ENCODE measurements around the gene SMIM33.
A peak's percentile ranks its signal among the peaks of the same experiment; 100 is the strongest.
"Not testable (repeated sequence)": the region's sequence is repeated elsewhere in the genome, so short reads cannot be mapped to it uniquely, and the experiment has no call there.

SMIM33 gene

GRCh38 chr5:139482050-139482889, 11.5 kb downstream of the SMIM33 start, which contains the start of gene STING1:
STING1 (minus strand) TSS chr5:139482758; CDS start chr5:139481704, 1,054 bp downstream.
- DNase-seq (ENCODE audit: low read depth in 2 of 2): peak in 1 of 2 donors; percentile 20

DNA sequence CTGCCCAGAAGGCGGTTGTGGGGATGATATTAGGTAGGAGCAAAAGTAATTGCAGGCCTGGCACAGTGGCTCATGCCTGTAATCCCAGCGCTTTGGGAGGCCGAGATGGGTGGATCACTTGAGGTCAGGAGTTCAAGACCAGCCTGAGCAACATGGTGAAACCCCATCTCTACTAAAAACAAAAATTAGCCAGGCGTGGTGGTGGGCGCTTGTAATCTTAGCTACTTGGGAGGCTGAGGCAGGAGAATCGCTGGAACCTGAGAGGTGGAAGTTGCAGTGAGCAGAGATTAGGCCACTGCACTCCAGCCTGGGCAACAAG, 12.0 kb downstream of the SMIM33 start:
- DNase-seq (ENCODE audit: low read depth in 2 of 2): not testable (repeated sequence)

DNA sequence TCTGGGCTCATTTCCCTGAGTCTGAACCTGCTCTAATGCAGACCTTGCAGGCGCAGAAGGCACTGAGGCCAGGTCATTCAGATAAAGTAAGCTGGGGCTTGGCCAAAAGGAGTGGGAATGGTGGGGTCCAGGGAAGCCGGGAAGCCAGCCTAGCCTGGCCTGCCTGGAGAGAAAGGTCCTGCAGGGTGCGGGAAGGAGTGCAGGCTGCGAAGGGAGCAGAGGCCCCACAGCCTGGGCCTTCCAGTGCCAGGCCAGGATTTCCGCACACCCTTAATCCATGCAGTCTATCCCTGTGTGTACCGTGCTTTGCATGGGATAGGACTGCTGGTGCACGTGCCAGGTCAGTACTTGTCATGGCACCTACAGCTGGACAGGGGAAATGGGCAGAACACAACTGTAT, 15.4 kb downstream of the SMIM33 start:
- DNase-seq (ENCODE audit: low read depth in 2 of 2): no peak

DNA sequence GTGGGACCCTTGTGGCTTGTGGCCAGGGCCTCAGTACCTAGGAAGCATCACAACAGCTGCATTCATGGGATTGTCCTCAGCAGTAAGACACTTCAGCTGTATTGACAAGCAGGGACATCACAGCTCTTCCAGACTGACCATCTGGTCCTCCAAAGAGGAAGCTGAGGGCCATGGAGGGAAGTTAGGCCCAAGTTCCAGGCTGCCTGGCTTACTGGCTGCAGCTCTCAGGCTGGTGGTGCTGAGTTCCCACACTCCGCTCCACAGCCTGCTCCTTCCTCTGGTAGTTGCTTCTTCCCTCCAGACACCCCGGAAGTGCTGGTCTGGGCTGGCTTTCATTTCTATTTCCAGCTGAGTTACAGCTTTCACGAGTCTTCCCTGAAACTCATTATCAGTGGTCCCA, 17.5 kb downstream of the SMIM33 start:
- DNase-seq (ENCODE audit: low read depth in 2 of 2): no peak

- DNase-seq (ENCODE audit: low read depth in 2 of 2): no peak
Measured at GRCh38 chr5:139492700-139493192, 21.9 kb downstream of the SMIM33 start.

- no peak for DNase-seq (ENCODE audit: low read depth in 2 of 2)
Measured at GRCh38 chr5:139494256-139494655, 23.5 kb downstream of the SMIM33 start.

DNA sequence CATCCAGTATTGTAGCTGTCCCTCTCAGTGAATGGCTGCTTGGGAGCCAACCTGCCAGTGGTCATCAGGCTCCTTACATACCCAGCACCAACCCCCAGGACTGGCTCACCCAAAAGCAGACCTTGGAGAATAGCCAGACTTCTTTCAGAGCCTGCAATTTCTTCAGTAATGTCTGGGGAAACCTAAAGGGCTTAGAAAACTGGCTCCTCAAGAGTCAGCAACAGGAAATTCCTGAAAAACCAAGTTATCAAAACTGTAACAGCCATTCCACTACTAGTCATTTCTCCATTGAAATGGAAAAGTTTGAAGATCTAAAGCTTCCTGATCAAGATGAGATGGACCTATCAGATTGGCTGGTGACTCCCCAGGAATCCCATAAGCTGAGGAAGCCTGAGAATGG, 24.0 kb downstream of the SMIM33 start:
- DNase-seq (ENCODE audit: low read depth in 2 of 2): no peak

DNA sequence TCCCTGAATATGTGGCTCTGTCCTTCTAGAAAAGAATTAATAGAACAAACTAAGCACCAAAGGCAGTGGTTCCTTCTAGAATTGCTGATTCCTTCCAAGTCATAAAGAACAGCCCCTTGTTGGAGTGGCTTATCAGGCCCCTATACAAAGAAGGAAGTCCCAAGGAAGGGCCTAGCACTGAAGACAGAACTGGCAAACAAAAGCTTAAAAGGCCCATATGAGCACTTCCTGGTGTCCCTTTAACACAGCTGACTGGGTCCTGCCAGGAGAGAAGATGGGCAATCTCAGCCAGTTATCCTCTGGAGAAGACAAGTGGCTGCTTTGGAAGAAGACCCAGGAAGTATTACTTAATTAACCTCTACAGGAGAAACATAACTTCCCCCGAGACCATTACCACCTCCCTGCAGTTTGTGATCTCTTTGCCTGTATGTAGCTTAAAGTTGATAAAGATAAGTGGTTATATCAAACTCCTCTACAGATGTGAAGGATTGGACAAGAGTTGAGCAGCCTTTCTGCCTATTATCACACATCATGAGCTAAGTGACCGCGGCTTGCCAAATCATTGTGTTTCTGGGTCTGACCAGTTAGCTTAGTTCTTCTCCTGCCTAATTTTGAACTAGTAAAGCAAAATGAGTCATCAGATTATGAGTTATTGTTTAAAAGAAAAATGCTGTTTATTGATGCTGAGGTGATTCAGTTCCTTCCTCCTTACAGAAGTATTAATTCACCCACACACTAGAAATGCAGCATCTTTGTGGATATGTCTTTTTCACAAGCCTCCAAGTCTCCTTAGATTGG, 25.0 kb downstream of the SMIM33 start:
- DNase-seq (ENCODE audit: low read depth in 2 of 2): no peak

GRCh38 chr5:139501381-139501780, 30.6 kb downstream of the SMIM33 start:
- DNase-seq (ENCODE audit: low read depth in 2 of 2): no peak

- DNase-seq (ENCODE audit: low read depth in 2 of 2): not testable (repeated sequence)
Measured at GRCh38 chr5:139503036-139503817, 32.4 kb downstream of the SMIM33 start.

- not testable (repeated sequence) for DNase-seq (ENCODE audit: low read depth in 2 of 2)
Measured at GRCh38 chr5:139503879-139504278, 33.1 kb downstream of the SMIM33 start.

GRCh38 chr5:139504722-139505121, 33.9 kb downstream of the SMIM33 start:
- not testable (repeated sequence) for DNase-seq (ENCODE audit: low read depth in 2 of 2)

DNA sequence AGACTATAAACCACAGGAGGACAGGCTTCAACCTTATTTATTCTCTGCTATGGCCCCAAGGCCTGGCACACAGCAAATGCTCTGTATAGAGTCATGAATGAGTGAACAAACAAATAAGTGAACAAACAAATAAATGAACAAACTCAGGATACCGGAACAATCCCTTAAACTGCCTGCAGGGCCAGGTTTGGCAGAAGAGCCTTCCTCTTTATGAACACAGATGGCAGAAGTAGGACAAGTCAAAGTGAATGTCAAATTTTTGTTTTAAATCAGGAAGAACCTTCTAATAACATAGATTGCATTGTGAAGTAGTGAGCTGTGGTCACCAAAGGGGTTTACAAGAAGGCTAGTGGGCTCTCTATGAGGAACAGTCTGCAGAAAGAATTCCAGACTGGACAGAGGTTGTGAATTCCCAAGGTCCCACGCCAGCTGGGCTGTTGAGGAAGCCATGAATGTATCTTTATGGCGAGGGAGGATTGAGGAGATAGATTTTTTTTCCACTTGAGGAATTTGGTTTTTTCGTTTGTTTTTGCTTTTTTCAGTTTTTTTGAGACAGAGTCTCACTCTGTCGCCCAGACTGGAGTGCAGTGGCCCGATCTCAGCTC, 42.1 kb downstream of the SMIM33 start:
- no peak for DNase-seq (ENCODE audit: low read depth in 2 of 2)

DNA sequence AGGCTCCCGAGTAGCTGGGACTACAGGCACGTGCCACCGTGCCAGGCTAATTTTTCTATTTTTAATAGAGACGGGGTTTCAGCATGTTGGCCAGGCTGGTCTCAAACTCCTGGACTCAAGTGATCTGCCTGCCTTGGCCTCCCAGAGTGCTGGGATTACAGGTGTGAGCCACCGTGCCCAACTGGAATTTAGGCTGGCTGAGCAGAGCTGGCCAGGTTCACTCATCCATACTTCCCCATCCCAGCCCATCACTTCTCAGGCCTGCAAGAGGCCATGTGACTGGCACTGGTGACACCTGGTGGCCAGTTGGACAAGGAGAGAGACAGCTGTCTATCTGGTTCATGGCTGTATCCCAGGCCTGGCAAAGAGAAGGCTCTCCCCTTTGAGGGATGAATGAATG, 42.6 kb downstream of the SMIM33 start:
- peak; percentile 66 to 70 for DNase-seq (ENCODE audit: low read depth in 2 of 2)

- DNase-seq (ENCODE audit: low read depth in 2 of 2): no peak
Measured at GRCh38 chr5:139513852-139514485, 43.2 kb downstream of the SMIM33 start.

DNA sequence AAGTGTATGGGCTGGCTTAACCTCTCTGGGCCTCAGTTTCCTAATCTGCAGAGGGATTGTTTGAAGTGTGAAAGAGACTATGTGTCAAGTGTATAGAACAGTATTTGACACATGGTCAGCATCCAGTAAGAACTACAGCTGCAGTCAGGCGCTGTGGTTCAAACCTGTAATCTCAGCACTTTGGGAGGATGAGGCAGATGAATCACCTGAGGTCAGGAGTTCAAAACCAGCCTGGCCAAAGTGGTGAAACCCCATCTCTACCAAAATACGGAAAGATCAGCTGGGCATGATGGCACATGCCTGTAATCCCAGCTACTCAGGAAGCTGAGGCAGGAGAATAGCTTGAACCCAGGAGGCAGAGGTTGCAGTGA, 43.7 kb downstream of the SMIM33 start:
- no peak for DNase-seq (ENCODE audit: low read depth in 2 of 2)

- DNase-seq (ENCODE audit: low read depth in 2 of 2): peak; percentile 88 to 94
Measured at GRCh38 chr5:139517683-139518564, 47.1 kb downstream of the SMIM33 start.

All from stimulated activated CD4-positive, alpha-beta T cell treated with anti-CD3 and anti-CD28 coated beads, Interleukin-1b, Interleukin-23, amount 100 ng/mL, for 4 hours (primary cell).